GM12878 (cell line): ENCODE results near the gene RNF38. TPM values are rescaled to one million over a fixed set of nuclear protein-coding genes. Genes with fewer than 3 reads are reported as not detected.

Experiments
- ATAC-seq: fragments of 200-7000 bp; cut with Tn5 transposase; 3 replicates; pipeline ENCODE4 v1.9.1; 2020; ENCODE audit warnings: mild to moderate bottlenecking, moderate library complexity
- BruUV-seq: library from RNA; stranded (reverse); fragments of 400-500 nt; replicated peaks from 2 replicates; lab custom pipeline; 2021; lab: Mats Ljungman, UMichigan
- CTCF ChIA-PET: fragments of 300-600 bp; sonication (Branson Sonifier 250); formaldehyde crosslinking; extraction: SDS; loops from one replicate; lab custom pipeline; 2021; ENCODE audit warnings: inconsistent platforms; lab: Yijun Ruan, JAX
- POLR2A ChIA-PET: fragments of 350-600 bp; formaldehyde crosslinking; extraction: SDS; loops from one replicate; lab custom pipeline; 2021; ENCODE audit warnings: inconsistent platforms; lab: Charles Lee
- RAD21 ChIA-PET: fragments of 300-600 bp; sonication (Branson Sonifier 250); formaldehyde crosslinking; loops from one replicate; lab custom pipeline; 2023; ENCODE audit warnings: antibody characterized with exemption; ENCODE audit not compliant: unreplicated experiment; lab: Charles Lee
- SMC1A ChIA-PET: fragments of 300-600 bp; sonication (Branson Sonifier 250); formaldehyde crosslinking; loops from one replicate; lab custom pipeline; 2023; ENCODE audit not compliant: unreplicated experiment, uncharacterized antibody; lab: Charles Lee
- DNase-seq: peaks from one replicate; pipeline ENCODE4 v3.0.0-alpha.2; 2011; ENCODE audit warnings: low read depth, low spot score
- FAIRE-seq: peaks from 3 replicates; lab custom pipeline; 2011; peaks lifted over from hg19 to GRCh38; lab: Jason Lieb, UNC
- H2AFZ ChIP-seq: 2 replicates; pipeline ENCODE4 v1.6.0; 2011; ENCODE audit warnings: low read depth, low read length, control low read depth; ENCODE audit not compliant: control insufficient read depth
- H3K27ac ChIP-seq: 2 replicates; pipeline ENCODE4 v1.5.1; 2011; ENCODE audit warnings: control low read depth; ENCODE audit not compliant: control insufficient read depth, insufficient read depth
- H3K27me3 ChIP-seq, 2 experiments: replicated peaks in 1 of 2; 2 replicates each; pipeline versions ENCODE4 v1.6.0 to v1.6.1; 2011; ENCODE audit warnings: low read length in 1 of 2; ENCODE audit not compliant: control insufficient read depth in 2 of 2, insufficient read depth in 2 of 2
- H3K36me3 ChIP-seq, 2 experiments: 2 replicates each; pipeline ENCODE4 v1.5.1; 2011; ENCODE audit warnings: low read length in 1 of 2; ENCODE audit not compliant: control insufficient read depth in 2 of 2, insufficient read depth in 2 of 2
- H3K4me1 ChIP-seq: 2 replicates; pipeline ENCODE4 v1.6.1; 2011; ENCODE audit warnings: mild to moderate bottlenecking, low read length, moderate library complexity, mixed read lengths; ENCODE audit not compliant: control insufficient read depth, insufficient read depth
- H3K4me2 ChIP-seq: 2 replicates; pipeline ENCODE4 v1.6.0; 2011; ENCODE audit warnings: control low read depth; ENCODE audit not compliant: control insufficient read depth, insufficient read depth
- H3K4me3 ChIP-seq: fragments of 200-600 bp; sonication (generic); 2 replicates; pipeline ENCODE4 v1.5.1; 2016
- H3K79me2 ChIP-seq: 2 replicates; pipeline ENCODE4 v1.6.0; 2011; ENCODE audit warnings: low read length; ENCODE audit not compliant: control insufficient read depth, insufficient read depth
- H3K9ac ChIP-seq: 2 replicates; pipeline ENCODE4 v1.8.0; 2011; ENCODE audit warnings: low read length, control low read depth, mixed read lengths; ENCODE audit not compliant: control insufficient read depth, insufficient read depth
- H3K9me3 ChIP-seq: replicated peaks from 3 replicates; pipeline ENCODE4 v1.5.1; 2011; ENCODE audit warnings: mild to moderate bottlenecking, low read length; ENCODE audit not compliant: control insufficient read depth, insufficient read depth
- H4K20me1 ChIP-seq: 2 replicates; pipeline ENCODE4 v1.6.0; 2011; ENCODE audit not compliant: control insufficient read depth, insufficient read depth
- CBX3 ChIP-seq: fragments of 200-600 bp; sonication (generic); IDR thresholded peaks from 2 replicates; pipeline ENCODE4 v1.6.1; 2016; ENCODE audit warnings: low read depth, borderline replicate concordance
- E2F8 ChIP-seq: fragments of 450-650 bp; IDR thresholded peaks from 2 replicates; pipeline ENCODE4 v1.6.1; 2018; ENCODE audit warnings: mild to moderate bottlenecking, low read depth, moderate library complexity; ENCODE audit not compliant: partially characterized antibody
- FOXM1 ChIP-seq: IDR thresholded peaks from 2 replicates; pipeline ENCODE4 v1.6.1; 2012; ENCODE audit warnings: low read depth, mild to moderate bottlenecking, inconsistent platforms, low read length, moderate library complexity
- KLF5 ChIP-seq: fragments of 450-650 bp; IDR thresholded peaks from 2 replicates; pipeline ENCODE4 v1.6.1; 2014; ENCODE audit warnings: mild to moderate bottlenecking; ENCODE audit not compliant: partially characterized antibody
- MTA2 ChIP-seq: fragments of 450-650 bp; IDR thresholded peaks from 2 replicates; pipeline ENCODE4 v1.6.1; 2016; ENCODE audit warnings: low read depth, mild to moderate bottlenecking, moderate library complexity
- PAX8 ChIP-seq: fragments of 450-650 bp; IDR thresholded peaks from 2 replicates; pipeline ENCODE4 v1.6.1; 2017; ENCODE audit warnings: mild to moderate bottlenecking, moderate library complexity
- TCF12 ChIP-seq: IDR thresholded peaks from 2 replicates; pipeline ENCODE4 v1.6.1; 2011; ENCODE audit warnings: low read depth, mild to moderate bottlenecking, low read length
- TCF3 ChIP-seq: IDR thresholded peaks from 2 replicates; pipeline ENCODE4 v1.6.1; 2012; ENCODE audit warnings: low read depth, mild to moderate bottlenecking, low read length, borderline replicate concordance; ENCODE audit not compliant: insufficient read depth
- ZZZ3 ChIP-seq: IDR thresholded peaks from 2 replicates; pipeline ENCODE4 v1.6.1; 2011; ENCODE audit warnings: low read depth; ENCODE audit not compliant: control insufficient read depth, insufficient read length
- WGBS: methylation state at CpG from one replicate; pipeline ENCODE4 v1.1.6; 2016; ENCODE audit warnings: low lambda C conversion rate; ENCODE audit not compliant: insufficient replicate concordance, insufficient coverage; ENCODE audit errors: missing lambda C conversion rate; 5-methylcytosine and 5-hydroxymethylcytosine counted together
- in situ Hi-C: fragments of 300-500 bp; cut with MboI; formaldehyde crosslinking; loops from 9 replicates; pipeline ENCODE4 v1.14.3; 2018; ENCODE audit warnings: mixed read lengths
- intact Hi-C: fragments of 100-400 bp; cut with micrococcal nuclease; formaldehyde crosslinking; loops from one replicate; pipeline ENCODE4 v1.14.2; 2022; ENCODE audit not compliant: unreplicated experiment
- polyA plus RNA-seq, 11 experiments: library from polyadenylated mRNA; depleted of rRNA in 4 of 11; unstranded in 6 of 11; stranded (reverse) in 5 of 11; fragments of >200 nt; fragmentation: Nextera tagmentation in 4 of 11; fragmentation: Illumina TruSeq in 1 of 11; extraction: Ambion mirVana in 4 of 11; extraction: Trizol in 1 of 11; gene quantifications; 1 replicate in 1 of 11; 2 replicates in 10 of 11; pipeline versions ENCODE4 v1.2.1 to v1.2.3, GENCODE V29; 2011 to 2016; ENCODE audit warnings: inconsistent platforms in 2 of 11, missing spikeins in 2 of 11, low read depth in 1 of 11
- total RNA-seq, 4 experiments: library from RNA; depleted of rRNA in 3 of 4; stranded (reverse); fragments of >200 nt in 3 of 4; fragmentation: Illumina TruSeq in 1 of 4; extraction: Trizol in 1 of 4; gene quantifications; 2 replicates each; pipeline versions ENCODE4 v1.2.1 to v1.2.3, GENCODE V29; 2013 to 2021
- TF ChIP-seq, protein P1 (sequence below): IDR thresholded peaks from 2 replicates; pipeline ENCODE4 v1.6.1; 2012; ENCODE audit warnings: low read depth, low read length, improper control_type of control experiment
- TF ChIP-seq, protein P2 (sequence below): fragments of 450-650 bp; IDR thresholded peaks from 2 replicates; pipeline ENCODE4 v1.6.1; 2017; ENCODE audit warnings: mild to moderate bottlenecking, moderate library complexity
- TF ChIP-seq, protein P3 (sequence below): IDR thresholded peaks from 2 replicates; pipeline ENCODE4 v1.6.1; 2011; ENCODE audit warnings: borderline replicate concordance, low read depth, mild to moderate bottlenecking, moderate library complexity, low read length; ENCODE audit not compliant: insufficient read depth, poor library complexity, severe bottlenecking

RNF38 gene
- total and polyA plus RNA-seq, 10 of the 15 experiments (the other 5 are each of a cell fraction or from before 2014, with no cell fraction given): 5.1 to 34.7 (median 12.7) TPM

DNA sequence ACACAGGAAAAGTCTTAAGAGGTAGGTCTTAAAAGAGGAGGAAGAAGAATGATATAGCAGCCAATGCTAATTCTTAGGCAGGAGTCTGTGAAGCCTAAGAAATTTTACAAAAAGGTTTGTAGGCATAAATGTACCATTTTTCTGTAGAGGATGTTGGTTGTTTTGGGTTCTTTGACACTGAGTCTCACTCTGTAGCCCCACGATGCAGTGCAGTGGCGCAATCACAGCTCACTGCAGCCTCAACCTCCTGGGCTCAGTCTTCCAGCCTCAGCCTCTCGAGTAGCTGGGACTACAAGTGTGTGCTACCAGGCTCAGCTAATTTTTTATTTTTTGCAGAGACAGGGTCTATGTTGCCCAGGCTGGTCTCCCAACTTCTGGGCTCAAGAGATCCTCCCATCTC, 37.7 kb upstream of the RNF38 start:
- Histone ChIP-seq H3K27ac (no peak overlapping the region), H3K27me3 (no peaks in the 10 kb centered on the region), H3K4me3 (no peak overlapping the region), H4K20me1 (no peaks in the 10 kb centered on the region), H2AFZ (no peak overlapping the region), H3K36me3 (no peaks in the 10 kb centered on the region), H3K4me2 (no peak overlapping the region), H3K79me2 (peaks cover 9% of the 10 kb centered on the region), H3K9me3 (no peaks in the 10 kb centered on the region), H3K4me1 (no peaks in the 10 kb centered on the region), H3K9ac (no peak overlapping the region)
- ATAC-seq (no peak), FAIRE-seq (no peak), DNase-seq (no peak)
- ChIA-PET CTCF (interaction anchor here (1.1 to 5.6 kb wide), 4 partner anchors 12 to 118 kb away, joined by 3 to 33 read pairs (median 16); no protein-coding TSS in a partner anchor), SMC1A (interaction anchor here (1.3 to 2.9 kb wide), 5 partner anchors 10 to 30 kb away, joined by 3 to 15 read pairs (median 7); no protein-coding TSS in a partner anchor), RAD21 (interaction anchor here (0.7 to 2.5 kb wide), 2 partner anchors 10 to 30 kb away, joined by 4 to 12 read pairs; no protein-coding TSS in a partner anchor), POLR2A (interaction anchor here (2.6 kb wide), 1 partner anchor 10 kb away, joined by 7 read pairs; no protein-coding TSS in a partner anchor)
- no TSS peak for BruUV-seq
- intact Hi-C loops (no loop called here), in situ Hi-C loops (no loop called here)
- WGBS: 83% methylated on average over 3 of the region's 3 CpGs
- TF ChIP-seq, protein P1, sequence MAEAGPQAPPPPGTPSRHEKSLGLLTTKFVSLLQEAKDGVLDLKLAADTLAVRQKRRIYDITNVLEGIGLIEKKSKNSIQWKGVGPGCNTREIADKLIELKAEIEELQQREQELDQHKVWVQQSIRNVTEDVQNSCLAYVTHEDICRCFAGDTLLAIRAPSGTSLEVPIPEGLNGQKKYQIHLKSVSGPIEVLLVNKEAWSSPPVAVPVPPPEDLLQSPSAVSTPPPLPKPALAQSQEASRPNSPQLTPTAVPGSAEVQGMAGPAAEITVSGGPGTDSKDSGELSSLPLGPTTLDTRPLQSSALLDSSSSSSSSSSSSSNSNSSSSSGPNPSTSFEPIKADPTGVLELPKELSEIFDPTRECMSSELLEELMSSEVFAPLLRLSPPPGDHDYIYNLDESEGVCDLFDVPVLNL: no peak
- TF ChIP-seq TCF12: no peak
- TF ChIP-seq PAX8: no peak
- no peak for TF ChIP-seq TCF3
- no peak for TF ChIP-seq FOXM1
- TF ChIP-seq ZZZ3: no peak
- TF ChIP-seq MTA2: no peak
- TF ChIP-seq, protein P2, sequence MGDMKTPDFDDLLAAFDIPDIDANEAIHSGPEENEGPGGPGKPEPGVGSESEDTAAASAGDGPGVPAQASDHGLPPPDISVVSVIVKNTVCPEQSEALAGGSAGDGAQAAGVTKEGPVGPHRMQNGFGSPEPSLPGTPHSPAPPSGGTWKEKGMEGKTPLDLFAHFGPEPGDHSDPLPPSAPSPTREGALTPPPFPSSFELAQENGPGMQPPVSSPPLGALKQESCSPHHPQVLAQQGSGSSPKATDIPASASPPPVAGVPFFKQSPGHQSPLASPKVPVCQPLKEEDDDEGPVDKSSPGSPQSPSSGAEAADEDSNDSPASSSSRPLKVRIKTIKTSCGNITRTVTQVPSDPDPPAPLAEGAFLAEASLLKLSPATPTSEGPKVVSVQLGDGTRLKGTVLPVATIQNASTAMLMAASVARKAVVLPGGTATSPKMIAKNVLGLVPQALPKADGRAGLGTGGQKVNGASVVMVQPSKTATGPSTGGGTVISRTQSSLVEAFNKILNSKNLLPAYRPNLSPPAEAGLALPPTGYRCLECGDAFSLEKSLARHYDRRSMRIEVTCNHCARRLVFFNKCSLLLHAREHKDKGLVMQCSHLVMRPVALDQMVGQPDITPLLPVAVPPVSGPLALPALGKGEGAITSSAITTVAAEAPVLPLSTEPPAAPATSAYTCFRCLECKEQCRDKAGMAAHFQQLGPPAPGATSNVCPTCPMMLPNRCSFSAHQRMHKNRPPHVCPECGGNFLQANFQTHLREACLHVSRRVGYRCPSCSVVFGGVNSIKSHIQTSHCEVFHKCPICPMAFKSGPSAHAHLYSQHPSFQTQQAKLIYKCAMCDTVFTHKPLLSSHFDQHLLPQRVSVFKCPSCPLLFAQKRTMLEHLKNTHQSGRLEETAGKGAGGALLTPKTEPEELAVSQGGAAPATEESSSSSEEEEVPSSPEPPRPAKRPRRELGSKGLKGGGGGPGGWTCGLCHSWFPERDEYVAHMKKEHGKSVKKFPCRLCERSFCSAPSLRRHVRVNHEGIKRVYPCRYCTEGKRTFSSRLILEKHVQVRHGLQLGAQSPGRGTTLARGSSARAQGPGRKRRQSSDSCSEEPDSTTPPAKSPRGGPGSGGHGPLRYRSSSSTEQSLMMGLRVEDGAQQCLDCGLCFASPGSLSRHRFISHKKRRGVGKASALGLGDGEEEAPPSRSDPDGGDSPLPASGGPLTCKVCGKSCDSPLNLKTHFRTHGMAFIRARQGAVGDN: no peak
- TF ChIP-seq E2F8: no peak
- TF ChIP-seq KLF5: no peak
- TF ChIP-seq, protein P3, sequence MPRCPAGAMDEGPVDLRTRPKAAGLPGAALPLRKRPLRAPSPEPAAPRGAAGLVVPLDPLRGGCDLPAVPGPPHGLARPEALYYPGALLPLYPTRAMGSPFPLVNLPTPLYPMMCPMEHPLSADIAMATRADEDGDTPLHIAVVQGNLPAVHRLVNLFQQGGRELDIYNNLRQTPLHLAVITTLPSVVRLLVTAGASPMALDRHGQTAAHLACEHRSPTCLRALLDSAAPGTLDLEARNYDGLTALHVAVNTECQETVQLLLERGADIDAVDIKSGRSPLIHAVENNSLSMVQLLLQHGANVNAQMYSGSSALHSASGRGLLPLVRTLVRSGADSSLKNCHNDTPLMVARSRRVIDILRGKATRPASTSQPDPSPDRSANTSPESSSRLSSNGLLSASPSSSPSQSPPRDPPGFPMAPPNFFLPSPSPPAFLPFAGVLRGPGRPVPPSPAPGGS: no peak
- no peak for TF ChIP-seq CBX3
